DMS114 treated with DMSO at 0.1 percent for 48 hours (cell line): Measurements from ENCODE around the gene PLPPR3.
"Not testable (repeated sequence)": the region's sequence is repeated elsewhere in the genome, so short reads cannot be mapped to it uniquely, and the experiment has no call there.

Experiments used
- DNase-seq: peaks from one replicate; lab custom pipeline; 2025; ENCODE audit not compliant: unreplicated experiment; lab: John Stamatoyannopoulos, UW

Gene PLPPR3

GRCh38 chr19:853614-854220, 32.0 kb upstream of the PLPPR3 start:
- DNase-seq: not testable (repeated sequence)

GRCh38 chr19:853014-853585, 31.3 kb upstream of the PLPPR3 start:
- DNase-seq: no peak

GRCh38 chr19:852136-853013, 30.6 kb upstream of the PLPPR3 start, which contains the start of gene ELANE:
Gene ELANE, plus strand, starts transcription at chr19:852303. Its CDS starts 26 bp downstream, at chr19:852329.
- no peak for DNase-seq

- DNase-seq: no peak
These were observed 29.2 kb upstream of the PLPPR3 start for GRCh38 chr19:850979-851335.

DNA sequence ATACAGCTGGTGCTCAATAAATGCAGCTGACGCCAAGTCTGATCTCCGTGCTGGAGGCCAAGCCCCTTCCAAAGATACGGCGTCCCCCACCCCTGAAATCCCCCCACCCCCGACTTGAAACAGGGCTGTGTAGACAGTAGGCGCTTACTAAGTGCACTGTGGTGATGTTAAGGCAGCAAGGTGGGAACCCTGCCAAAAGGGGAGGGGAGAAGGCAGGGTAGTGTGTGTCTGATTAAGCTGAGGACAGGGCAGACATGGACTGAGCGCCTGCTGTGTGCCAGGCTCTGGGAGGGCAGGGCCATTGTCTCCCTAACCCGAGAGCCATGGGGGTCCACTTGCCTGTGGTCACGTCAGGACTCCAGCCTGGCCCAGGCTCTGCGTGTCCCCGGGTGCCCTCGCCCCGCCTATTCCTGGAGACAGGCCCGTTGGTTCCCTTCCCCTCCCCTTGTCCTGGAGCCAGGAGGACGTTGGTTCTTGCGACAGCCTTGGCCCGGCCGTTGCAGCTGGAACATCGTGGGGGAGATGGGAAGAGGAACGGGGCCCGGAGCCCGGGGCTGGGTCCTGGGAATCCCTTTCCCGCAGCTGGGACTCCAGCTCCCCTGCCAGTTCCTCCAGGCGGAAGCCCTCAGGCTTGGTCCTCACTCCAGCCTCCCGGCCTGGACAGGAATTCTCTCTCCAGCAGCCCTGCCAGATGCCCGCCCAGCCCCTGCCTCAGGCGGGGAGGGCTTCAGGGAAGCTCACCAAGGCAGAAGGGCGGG, 28.6 kb upstream of the PLPPR3 start:
- DNase-seq: no peak

DNA sequence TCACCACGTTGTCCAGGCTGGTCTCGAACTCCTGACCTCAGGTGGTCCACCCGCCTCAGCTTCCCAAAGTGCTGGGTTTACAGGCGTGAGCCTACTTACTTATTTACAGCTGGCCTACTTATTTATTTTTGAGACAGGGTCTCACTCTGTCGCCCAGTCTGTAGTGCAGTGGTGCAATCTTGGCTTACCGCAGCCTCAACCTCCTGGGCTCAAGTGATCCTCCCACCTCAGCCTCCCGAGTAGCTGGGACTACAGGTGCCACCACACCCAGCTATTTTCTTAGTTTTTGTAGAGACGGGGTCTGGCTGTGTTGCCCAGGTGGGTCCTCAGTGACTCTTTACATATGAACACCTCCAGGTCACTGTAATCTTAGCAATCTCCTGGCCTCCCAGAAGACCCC, 27.4 kb upstream of the PLPPR3 start:
- not testable (repeated sequence) for DNase-seq

GRCh38 chr19:848386-848921, 26.7 kb upstream of the PLPPR3 start:
- DNase-seq: no peak

- no peak for DNase-seq
These were observed 24.2 kb upstream of the PLPPR3 start for GRCh38 chr19:845707-846521.

DNA sequence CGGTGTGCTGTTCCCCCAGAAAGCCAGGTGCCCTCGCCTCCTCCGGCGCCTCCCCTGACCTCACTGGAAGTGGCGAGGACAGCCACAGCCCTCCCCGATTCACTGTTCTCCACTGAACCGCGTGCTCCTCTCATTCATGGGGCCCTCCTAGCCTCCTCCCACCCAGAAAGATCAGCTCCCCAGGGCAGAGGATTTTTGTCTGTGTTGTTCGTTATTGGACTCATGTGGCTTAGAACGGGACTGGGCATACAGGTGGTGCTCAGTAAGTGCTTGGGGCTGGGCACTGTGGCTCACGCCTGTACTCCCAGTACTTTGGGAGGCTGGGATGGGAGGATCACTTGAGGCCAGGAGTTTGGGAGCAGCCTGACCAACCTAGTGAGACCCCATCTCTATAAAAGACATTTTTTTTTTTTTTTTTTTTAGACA, 22.8 kb upstream of the PLPPR3 start:
- DNase-seq: no peak

- no peak for DNase-seq
These were observed 22.2 kb upstream of the PLPPR3 start for GRCh38 chr19:843836-844545.

DNA sequence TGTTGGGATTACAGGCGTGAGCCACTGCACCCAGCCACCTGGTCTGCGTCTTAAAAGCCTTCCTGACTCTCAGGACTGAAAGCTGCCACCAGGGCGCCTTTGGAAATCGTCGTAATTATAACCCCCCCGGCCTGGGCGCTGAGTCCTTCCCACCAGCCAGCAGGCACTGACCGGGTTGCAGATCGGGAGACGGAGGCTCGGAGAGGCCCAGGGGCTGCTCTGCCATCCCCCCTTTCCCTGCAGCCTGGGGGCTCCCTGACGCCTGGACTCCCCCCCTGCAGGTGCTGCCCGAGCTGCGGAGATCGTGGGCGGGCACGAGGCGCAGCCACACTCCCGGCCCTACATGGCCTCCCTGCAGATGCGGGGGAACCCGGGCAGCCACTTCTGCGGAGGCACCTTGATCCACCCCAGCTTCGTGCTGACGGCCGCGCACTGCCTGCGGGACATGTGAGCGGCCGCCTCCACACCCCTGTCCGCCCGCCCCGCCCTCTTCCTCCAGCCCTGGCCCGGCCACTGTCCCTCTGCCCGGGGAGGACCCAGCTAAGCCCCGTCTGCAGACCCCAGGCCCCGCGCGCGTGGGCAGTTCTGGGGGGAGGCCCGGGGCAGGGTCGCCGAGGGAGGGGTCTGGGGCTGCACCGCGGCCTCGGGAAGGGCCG, 21.6 kb upstream of the PLPPR3 start:
- no peak for DNase-seq

DNA sequence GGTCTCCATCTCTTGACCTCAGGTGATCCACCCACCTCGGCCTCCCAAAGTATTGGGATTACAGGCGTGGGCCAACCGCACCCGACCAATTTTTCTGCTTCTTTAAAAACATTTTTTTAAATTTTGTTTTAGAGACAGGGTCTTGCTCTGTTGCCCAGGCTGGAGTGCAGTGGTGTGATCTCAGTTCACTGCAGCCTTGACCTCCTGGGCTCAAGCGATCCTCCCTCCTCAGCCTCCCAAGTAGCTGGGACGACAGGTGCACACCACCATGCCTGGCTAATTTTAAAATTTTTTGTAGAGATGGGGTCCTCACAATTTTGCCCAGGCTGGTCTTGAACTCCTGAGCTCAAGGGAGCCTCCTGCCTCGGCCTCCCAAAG, 21.0 kb upstream of the PLPPR3 start:
- not testable (repeated sequence) for DNase-seq

DNA sequence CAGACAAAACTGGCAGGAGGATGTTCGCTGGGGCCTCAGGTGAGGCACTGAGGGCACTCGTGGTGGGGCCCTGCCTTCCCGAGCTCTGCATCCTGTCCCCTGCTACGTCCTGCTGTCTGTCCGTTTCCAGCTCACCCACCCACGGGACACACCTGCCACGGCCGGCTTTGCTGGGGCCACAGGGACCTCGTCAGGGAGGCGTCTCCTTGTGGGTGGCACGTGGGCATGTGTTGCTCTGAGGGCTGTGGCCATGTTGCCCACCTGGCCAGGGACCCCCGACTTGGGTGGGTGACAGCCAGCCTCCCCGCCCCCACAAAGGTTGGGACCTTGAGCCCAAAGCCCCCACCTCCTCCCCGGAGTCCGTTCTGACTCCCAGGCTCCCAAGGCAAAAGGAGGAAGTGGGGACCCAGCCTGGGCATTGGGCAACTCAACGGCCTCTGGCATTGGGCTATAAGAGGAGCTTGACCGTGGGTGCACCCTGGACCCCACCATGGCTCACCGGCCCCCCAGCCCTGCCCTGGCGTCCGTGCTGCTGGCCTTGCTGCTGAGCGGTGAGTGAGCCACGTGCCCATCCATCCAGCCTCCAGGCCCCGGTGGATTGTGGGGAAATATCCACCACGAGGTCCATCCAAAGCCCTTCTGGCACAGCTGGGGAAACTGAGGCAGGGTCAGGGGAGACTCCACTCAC, 18.9 kb upstream of the PLPPR3 start, which contains the start of gene PRTN3:
Gene PRTN3 (plus strand): TSS at position 481 of the 688 bp plus-strand sequence. CDS start 10 bp downstream, at position 491.
- no peak for DNase-seq

GRCh38 chr19:835210-835810, 13.6 kb upstream of the PLPPR3 start:
- DNase-seq: no peak

GRCh38 chr19:834216-834615, 12.5 kb upstream of the PLPPR3 start:
- DNase-seq: no peak

- DNase-seq: no peak
These were observed 9.9 kb upstream of the PLPPR3 start for GRCh38 chr19:831407-832369.
